Measurements from ENCODE around the gene ST8SIA5.

ST8SIA5 gene

DNA sequence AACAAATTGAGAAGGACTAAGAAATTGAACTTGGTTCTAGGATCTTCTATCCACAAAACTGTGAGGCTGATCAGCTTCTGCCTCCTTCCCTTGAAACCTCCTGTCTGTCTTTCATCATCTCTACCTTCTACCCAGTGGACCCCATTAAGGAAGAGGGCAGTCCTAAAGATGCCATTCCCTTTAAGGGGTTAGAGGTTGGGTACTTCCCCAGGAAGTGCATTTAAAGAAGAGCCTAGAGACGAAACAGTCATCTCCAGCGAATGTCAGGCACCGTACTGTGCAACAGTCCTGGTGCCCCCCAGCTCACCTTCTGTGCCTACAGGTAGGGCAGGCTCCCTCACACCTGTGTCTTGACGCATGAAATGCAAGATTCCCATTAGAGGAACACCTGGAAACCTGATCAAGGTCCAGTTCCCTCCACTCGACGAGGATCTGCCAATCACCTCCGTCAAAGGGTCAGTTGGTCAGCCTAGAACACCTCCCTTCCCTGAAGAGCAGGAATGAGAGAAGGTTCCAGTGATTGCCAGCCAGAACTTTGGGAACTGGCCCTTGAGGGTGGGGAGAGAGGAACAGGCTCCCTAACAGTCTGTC, 120.7 kb downstream of the ST8SIA5 start:
- no peak overlapping the region for H3K9ac ChIP-seq
- H4K20me1 ChIP-seq (ENCODE audit: insufficient read depth) = no peaks in the 10 kb centered on the region
- no peaks in the 10 kb centered on the region for H3K36me3 ChIP-seq (ENCODE audit: insufficient read depth)
- no peak overlapping the region for H2AFZ ChIP-seq (ENCODE audit: low read depth)
- TF ChIP-seq, protein P1, sequence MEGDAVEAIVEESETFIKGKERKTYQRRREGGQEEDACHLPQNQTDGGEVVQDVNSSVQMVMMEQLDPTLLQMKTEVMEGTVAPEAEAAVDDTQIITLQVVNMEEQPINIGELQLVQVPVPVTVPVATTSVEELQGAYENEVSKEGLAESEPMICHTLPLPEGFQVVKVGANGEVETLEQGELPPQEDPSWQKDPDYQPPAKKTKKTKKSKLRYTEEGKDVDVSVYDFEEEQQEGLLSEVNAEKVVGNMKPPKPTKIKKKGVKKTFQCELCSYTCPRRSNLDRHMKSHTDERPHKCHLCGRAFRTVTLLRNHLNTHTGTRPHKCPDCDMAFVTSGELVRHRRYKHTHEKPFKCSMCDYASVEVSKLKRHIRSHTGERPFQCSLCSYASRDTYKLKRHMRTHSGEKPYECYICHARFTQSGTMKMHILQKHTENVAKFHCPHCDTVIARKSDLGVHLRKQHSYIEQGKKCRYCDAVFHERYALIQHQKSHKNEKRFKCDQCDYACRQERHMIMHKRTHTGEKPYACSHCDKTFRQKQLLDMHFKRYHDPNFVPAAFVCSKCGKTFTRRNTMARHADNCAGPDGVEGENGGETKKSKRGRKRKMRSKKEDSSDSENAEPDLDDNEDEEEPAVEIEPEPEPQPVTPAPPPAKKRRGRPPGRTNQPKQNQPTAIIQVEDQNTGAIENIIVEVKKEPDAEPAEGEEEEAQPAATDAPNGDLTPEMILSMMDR (conservative IDR thresholded peaks at IDR 0.05; ENCODE audit: low read depth, low read length) = no peak
- H3K79me2 ChIP-seq (ENCODE audit: insufficient read depth, low read depth) = no peaks in the 10 kb centered on the region
- no peak overlapping the region for H3K27ac ChIP-seq
- no peak overlapping the region for H3K4me3 ChIP-seq (IDR thresholded peaks at IDR 0.05; ENCODE audit: insufficient read depth, low read depth, low read length)
- H3K4me2 ChIP-seq = no peak overlapping the region
- H3K4me1 ChIP-seq (ENCODE audit: low read depth, poor library complexity, severe bottlenecking) = no peaks in the 10 kb centered on the region
- no peaks in the 10 kb centered on the region for H3K27me3 ChIP-seq (ENCODE audit: insufficient read depth, low read depth)

DNA sequence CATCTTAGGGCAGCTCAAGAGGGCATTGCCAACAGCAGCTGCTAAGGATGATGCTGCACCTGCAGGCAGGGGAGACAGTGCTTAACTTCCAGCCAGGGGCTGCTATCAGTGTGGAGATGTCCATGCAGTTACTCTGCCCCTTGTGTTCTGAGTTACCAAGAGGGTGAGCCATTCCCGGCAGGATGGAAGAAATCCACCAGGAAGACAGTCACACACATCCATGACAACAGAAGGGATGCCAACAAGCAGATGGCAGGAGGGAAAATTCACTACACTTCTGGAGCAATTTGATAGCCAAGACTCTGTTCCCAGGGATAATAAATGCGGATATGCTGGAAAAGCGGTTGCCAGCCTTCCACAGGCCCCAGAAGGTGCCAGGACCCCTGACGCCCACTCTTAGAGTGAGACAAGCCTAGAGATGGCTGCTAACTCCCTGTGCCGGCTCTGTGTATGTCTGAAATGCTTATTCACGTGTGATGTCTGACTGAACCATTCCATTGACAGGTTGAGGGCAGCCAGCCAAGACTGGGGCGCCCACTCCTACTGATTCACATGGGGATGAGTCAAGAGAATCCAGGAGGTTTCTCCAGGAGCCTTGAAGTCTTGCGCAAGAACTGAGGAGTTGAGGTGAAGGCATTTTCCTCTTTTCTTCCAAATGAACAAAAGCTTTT, 124.3 kb downstream of the ST8SIA5 start:
- Histone ChIP-seq H3K27ac (no peak overlapping the region), H3K4me2 (no peak overlapping the region)

DNA sequence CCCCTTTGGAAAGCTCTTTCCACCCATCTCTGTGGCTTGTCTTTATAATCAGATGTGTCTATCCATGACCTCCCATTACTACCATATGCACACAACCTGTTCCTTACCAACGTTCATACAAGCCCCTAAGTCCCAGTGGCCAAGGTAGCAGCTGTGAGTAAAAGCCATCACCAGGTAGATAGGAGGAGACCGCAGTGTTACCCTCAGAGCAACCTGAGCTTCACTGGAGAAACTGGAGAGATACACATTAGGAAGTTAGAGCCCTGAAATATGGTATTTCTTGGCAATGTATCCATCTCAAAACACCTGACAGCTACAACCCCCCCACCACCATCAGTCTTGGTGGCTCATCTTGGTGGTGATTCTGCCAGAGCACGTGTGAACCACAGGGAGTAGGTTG, 125.9 kb downstream of the ST8SIA5 start:
- H3K4me2 ChIP-seq = no peak overlapping the region
- H3K79me2 ChIP-seq (ENCODE audit: insufficient read depth, low read depth) = no peaks in the 10 kb centered on the region
- H3K4me3 ChIP-seq (IDR thresholded peaks at IDR 0.05; ENCODE audit: insufficient read depth, low read depth, low read length) = no peak overlapping the region
- H3K27ac ChIP-seq = no peak overlapping the region
- H3K36me3 ChIP-seq (ENCODE audit: insufficient read depth) = no peaks in the 10 kb centered on the region
- H3K27me3 ChIP-seq (ENCODE audit: insufficient read depth, low read depth) = no peaks in the 10 kb centered on the region
- no peaks in the 10 kb centered on the region for H4K20me1 ChIP-seq (ENCODE audit: insufficient read depth)
- H3K9ac ChIP-seq = no peak overlapping the region
- H3K4me1 ChIP-seq (ENCODE audit: low read depth, poor library complexity, severe bottlenecking) = peaks cover 6% of the 10 kb centered on the region
- no peak overlapping the region for H2AFZ ChIP-seq (ENCODE audit: low read depth)
- TF ChIP-seq, protein P1 (conservative IDR thresholded peaks at IDR 0.05; ENCODE audit: low read depth, low read length) = no peak

More for the DNA sequence above, 124.3 kb downstream of the ST8SIA5 start:
- H3K4me3 ChIP-seq (IDR thresholded peaks at IDR 0.05; ENCODE audit: insufficient read depth, low read depth, low read length) = no peak overlapping the region
- H3K9ac ChIP-seq = no peak overlapping the region
- H2AFZ ChIP-seq (ENCODE audit: low read depth) = no peak overlapping the region
- H4K20me1 ChIP-seq (ENCODE audit: insufficient read depth) = no peaks in the 10 kb centered on the region
- H3K36me3 ChIP-seq (ENCODE audit: insufficient read depth) = no peaks in the 10 kb centered on the region
- TF ChIP-seq, protein P1 (conservative IDR thresholded peaks at IDR 0.05; ENCODE audit: low read depth, low read length) = no peak
- H3K27me3 ChIP-seq (ENCODE audit: insufficient read depth, low read depth) = no peaks in the 10 kb centered on the region
- no peaks in the 10 kb centered on the region for H3K79me2 ChIP-seq (ENCODE audit: insufficient read depth, low read depth)
- H3K4me1 ChIP-seq (ENCODE audit: low read depth, poor library complexity, severe bottlenecking) = peaks cover 6% of the 10 kb centered on the region

DNA sequence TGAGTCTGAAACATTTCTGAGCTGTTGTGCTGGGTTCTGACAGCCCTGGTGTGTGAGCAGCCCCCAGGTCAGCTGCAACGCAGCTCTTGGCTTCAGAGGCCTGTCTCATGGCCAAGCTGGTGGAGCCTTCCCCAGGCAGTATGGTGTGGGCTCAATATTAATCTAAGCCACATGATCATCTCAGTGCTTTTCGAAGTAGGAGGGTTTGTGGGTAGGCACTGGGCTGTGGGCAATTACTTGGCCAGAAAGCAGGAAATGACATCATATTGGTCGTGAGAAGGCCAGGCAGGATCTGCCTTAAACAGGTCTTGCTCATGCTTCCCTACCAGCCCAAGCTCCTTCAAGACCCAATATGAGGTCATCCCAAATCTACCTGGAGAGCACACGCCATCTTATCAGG, 126.7 kb downstream of the ST8SIA5 start:
- TF ChIP-seq, protein P1 (conservative IDR thresholded peaks at IDR 0.05; ENCODE audit: low read depth, low read length) = no peak
- Histone ChIP-seq H3K27me3 (ENCODE audit: insufficient read depth, low read depth) (no peaks in the 10 kb centered on the region), H2AFZ (ENCODE audit: low read depth) (no peak overlapping the region), H3K36me3 (ENCODE audit: insufficient read depth) (no peaks in the 10 kb centered on the region), H3K27ac (no peak overlapping the region), H3K79me2 (ENCODE audit: insufficient read depth, low read depth) (no peaks in the 10 kb centered on the region), H3K4me2 (no peak overlapping the region), H4K20me1 (ENCODE audit: insufficient read depth) (no peaks in the 10 kb centered on the region), H3K4me1 (ENCODE audit: low read depth, poor library complexity, severe bottlenecking) (peaks cover 6% of the 10 kb centered on the region), H3K9ac (no peak overlapping the region), H3K4me3 (IDR thresholded peaks at IDR 0.05; ENCODE audit: insufficient read depth, low read depth, low read length) (no peak overlapping the region)

All from KMS-11 (cell line).